Caco-2 (cell line): ENCODE results near the gene MYO9A. TPM values are rescaled to one million over a fixed set of nuclear protein-coding genes. Genes with fewer than 3 reads are reported as not detected.

Source experiments
- BruUV-seq: library from RNA; stranded (reverse); fragments of 400-500 nt; replicated peaks from 2 replicates; lab custom pipeline; 2021; lab: Mats Ljungman, UMichigan
- CTCF ChIA-PET: fragments of 300-600 bp; sonication (Branson Sonifier 250); formaldehyde crosslinking; loops from one replicate; lab custom pipeline; 2022; ENCODE audit warnings: antibody characterized with exemption; lab: Charles Lee
- POLR2A ChIA-PET: fragments of 300-600 bp; sonication (Branson Sonifier 250); formaldehyde crosslinking; loops from one replicate; lab custom pipeline; 2022; ENCODE audit warnings: antibody characterized with exemption; lab: Charles Lee
- DNase-seq, 2 experiments: peaks; one replicate each; pipeline versions ENCODE4 v3.0.0 to v3.0.0-alpha.2; 2020 to 2022
- H3K27me3 ChIP-seq: replicated peaks from 2 replicates; pipeline ENCODE4 v1.6.0; 2011; ENCODE audit warnings: low read length; ENCODE audit not compliant: control insufficient read depth, insufficient read depth
- H3K36me3 ChIP-seq: 2 replicates; pipeline ENCODE4 v1.5.1; 2011; ENCODE audit warnings: low read length; ENCODE audit not compliant: control insufficient read depth, insufficient read depth
- H3K4me1 ChIP-seq: fragments of 250-450 bp; sonication (Bioruptor Pico); 2 replicates; pipeline ENCODE4 v1.5.1; 2020; ENCODE audit warnings: mild to moderate bottlenecking
- H3K4me3 ChIP-seq: 2 replicates; pipeline ENCODE4 v1.5.1; 2011; ENCODE audit warnings: low read depth, mild to moderate bottlenecking, control low read depth, low read length
- H3K9me3 ChIP-seq: fragments of 250-450 bp; sonication (Bioruptor Pico); 2 replicates; pipeline ENCODE4 v1.5.1; 2020; ENCODE audit warnings: mild to moderate bottlenecking, moderate library complexity
- H3K27ac Mint-ChIP-seq: one replicate; pipeline ENCODE4 v1.8.0; 2022; ENCODE audit warnings: mixed read lengths; ENCODE audit not compliant: unreplicated experiment
- H3K27me3 Mint-ChIP-seq: one replicate; pipeline ENCODE4 v1.8.0; 2022; ENCODE audit warnings: mixed read lengths; ENCODE audit not compliant: insufficient read depth, unreplicated experiment
- H3K36me3 Mint-ChIP-seq: one replicate; pipeline ENCODE4 v1.8.0; 2022; ENCODE audit warnings: mild to moderate bottlenecking, mixed read lengths; ENCODE audit not compliant: insufficient read depth, unreplicated experiment
- H3K4me1 Mint-ChIP-seq: one replicate; pipeline ENCODE4 v1.8.0; 2022; ENCODE audit warnings: low read depth, mixed read lengths; ENCODE audit not compliant: unreplicated experiment
- H3K4me3 Mint-ChIP-seq: one replicate; pipeline ENCODE4 v1.8.0; 2022; ENCODE audit warnings: mild to moderate bottlenecking, moderate library complexity, mixed read lengths; ENCODE audit not compliant: unreplicated experiment
- H3K9me3 Mint-ChIP-seq: one replicate; pipeline ENCODE4 v1.8.0; 2022; ENCODE audit warnings: mixed read lengths; ENCODE audit not compliant: unreplicated experiment
- CTCF ChIP-seq, 2 experiments: fragments of 200-600 bp in 1 of 2; IDR thresholded peaks; 1 replicate in 1 of 2; 2 replicates in 1 of 2; pipeline versions ENCODE4 v1.5.1 to v1.8.0; 2011 to 2022; ENCODE audit warnings: antibody characterized with exemption in 1 of 2, control low read depth in 1 of 2, inconsistent platforms in 1 of 2, low read depth in 1 of 2, low read length in 1 of 2, mild to moderate bottlenecking in 1 of 2, moderate library complexity in 1 of 2; ENCODE audit not compliant: insufficient read depth in 1 of 2, severe bottlenecking in 1 of 2, unreplicated experiment in 1 of 2
- intact Hi-C: fragments of 100-400 bp; cut with micrococcal nuclease; formaldehyde crosslinking; loops from one replicate; pipeline ENCODE4 v1.10.0; 2022; ENCODE audit not compliant: unreplicated experiment
- total RNA-seq: library from RNA; stranded (reverse); gene quantifications from 2 replicates; pipeline ENCODE4 v1.2.3, GENCODE V29; 2022

The MYO9A gene
- total RNA-seq, 1 experiment from 2014 or later: 71.9 TPM

DNA sequence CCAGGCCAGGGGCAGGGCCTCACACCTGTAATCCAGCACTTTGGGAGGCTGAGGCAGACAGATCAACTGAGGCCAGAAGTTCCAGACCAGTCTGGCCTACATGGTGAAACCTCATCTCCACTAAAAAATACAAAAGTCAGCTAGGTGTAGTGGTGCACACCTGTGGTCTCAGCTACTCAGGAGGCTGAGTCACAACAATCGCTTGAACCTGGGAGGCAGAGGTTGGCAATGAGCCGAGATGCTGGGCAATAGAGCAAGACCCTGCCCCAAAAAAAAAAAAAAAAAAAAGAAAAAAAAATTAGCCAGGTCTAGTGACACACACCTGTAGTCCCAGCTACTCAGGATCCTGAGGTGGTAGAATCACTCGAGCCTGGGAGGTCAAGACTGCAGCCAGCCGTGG, 18.8 kb downstream of the MYO9A start:
- no peaks in the 10 kb centered on the region for H3K27me3 ChIP-seq
- Mint-ChIP-seq H3K27ac (no peak overlapping the region), H3K4me3 (no peak overlapping the region), H3K9me3 (no peaks in the 10 kb centered on the region), H3K4me1 (peaks cover 25% of the 10 kb centered on the region), H3K36me3 (peaks cover 12% of the 10 kb centered on the region), H3K27me3 (no peaks in the 10 kb centered on the region)
- H3K9me3 ChIP-seq: no peaks in the 10 kb centered on the region
- POLR2A ChIA-PET: no interaction called here
- CTCF ChIA-PET: interaction anchor here (0.7 kb wide), 1 partner anchor 52 kb away, joined by 3 read pairs; no protein-coding TSS in a partner anchor
- no TSS peak for BruUV-seq
- intact Hi-C loops: no loop called here
- no peak for TF ChIP-seq CTCF (IDR thresholded peaks at IDR 0.05; ENCODE audit: insufficient read depth in 1 of 2, low read depth in 1 of 2, low read length in 1 of 2, severe bottlenecking in 1 of 2, unreplicated experiment in 1 of 2)
- H3K36me3 ChIP-seq: no peaks in the 10 kb centered on the region; the same call in 1 of the 2 replicates
- DNase-seq: no peak
- peaks cover 15% of the 10 kb centered on the region for H3K4me1 ChIP-seq
- no peak overlapping the region for H3K4me3 ChIP-seq

- peaks cover 26% of the 10 kb centered on the region for H3K4me1 Mint-ChIP-seq
These were observed 19.9 kb downstream of the MYO9A start for GRCh38 chr15:72098040-72098439.

DNA sequence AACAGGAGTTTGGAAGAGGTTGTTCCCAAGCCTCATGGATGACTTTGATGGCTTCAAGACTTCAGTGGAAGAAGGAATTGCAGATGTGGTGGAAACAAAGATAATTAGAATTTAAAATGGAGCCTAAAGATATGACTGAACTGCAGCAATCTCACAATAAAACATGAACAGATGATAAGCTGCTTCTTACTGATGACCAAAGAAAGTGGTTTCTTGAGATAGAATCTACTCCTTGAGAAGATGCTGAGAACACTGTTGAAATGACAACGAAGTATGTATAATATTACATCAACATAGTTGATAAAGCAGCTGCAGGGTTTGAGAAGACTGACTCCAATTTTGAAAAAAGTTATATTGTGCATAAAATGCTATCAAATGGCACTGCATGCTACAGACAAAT, 21.2 kb downstream of the MYO9A start:
- no TSS peak for BruUV-seq
- Mint-ChIP-seq H3K4me3 (no peak overlapping the region), H3K27ac (no peak overlapping the region), H3K4me1 (peaks cover 29% of the 10 kb centered on the region), H3K9me3 (no peaks in the 10 kb centered on the region), H3K36me3 (peaks cover 14% of the 10 kb centered on the region), H3K27me3 (no peaks in the 10 kb centered on the region)
- no peak for DNase-seq
- Histone ChIP-seq H3K27me3 (no peaks in the 10 kb centered on the region), H3K4me3 (no peak overlapping the region), H3K36me3 (no peaks in the 10 kb centered on the region; the same call in 1 of the 2 replicates), H3K4me1 (peaks cover 15% of the 10 kb centered on the region), H3K9me3 (no peaks in the 10 kb centered on the region)
- intact Hi-C loops: no loop called here
- ChIA-PET CTCF (no interaction called here), POLR2A (no interaction called here)
- no peak for TF ChIP-seq CTCF (IDR thresholded peaks at IDR 0.05; ENCODE audit: insufficient read depth in 1 of 2, low read depth in 1 of 2, low read length in 1 of 2, severe bottlenecking in 1 of 2, unreplicated experiment in 1 of 2)

More at GRCh38 chr15:72098040-72098439, 19.9 kb downstream of the MYO9A start:
- Histone ChIP-seq H3K4me3 (no peak overlapping the region), H3K36me3 (no peaks in the 10 kb centered on the region; the same call in 1 of the 2 replicates), H3K4me1 (peaks cover 11% of the 10 kb centered on the region), H3K9me3 (no peaks in the 10 kb centered on the region), H3K27me3 (no peaks in the 10 kb centered on the region)
- H3K27me3 Mint-ChIP-seq: no peaks in the 10 kb centered on the region
- H3K4me3 Mint-ChIP-seq: no peak overlapping the region
- POLR2A ChIA-PET: no interaction called here
- CTCF ChIA-PET: interaction anchor here (0.6 kb wide), 1 partner anchor 11 kb away, joined by 5 read pairs; no protein-coding TSS in a partner anchor
- BruUV-seq: no TSS peak
- H3K36me3 Mint-ChIP-seq: peaks cover 12% of the 10 kb centered on the region
- DNase-seq: no peak
- TF ChIP-seq CTCF (IDR thresholded peaks at IDR 0.05; ENCODE audit: insufficient read depth in 1 of 2, low read depth in 1 of 2, low read length in 1 of 2, severe bottlenecking in 1 of 2, unreplicated experiment in 1 of 2): no peak
- H3K9me3 Mint-ChIP-seq: no peaks in the 10 kb centered on the region
- H3K27ac Mint-ChIP-seq: no peak overlapping the region
- intact Hi-C loops: no loop called here
